Colon (tissue), 2 donors: Measurements from ENCODE around the gene RBFOX1.

Experiments
- FAIRE-seq: peaks from 2 replicates; lab custom pipeline; 2012; peaks lifted over from hg19 to GRCh38; lab: Jason Lieb, UNC
- donor health status: control.
- donor health status: control.

The RBFOX1 gene

GRCh38 chr16:7605812-7606211 is 273.2 kb downstream of the RBFOX1 start:
- FAIRE-seq = no peak

- no peak for FAIRE-seq
Measured at GRCh38 chr16:7612671-7613070, 280.0 kb downstream of the RBFOX1 start.

- no peak for FAIRE-seq
Measured at GRCh38 chr16:7613518-7613917, 280.9 kb downstream of the RBFOX1 start.

- FAIRE-seq = no peak
Measured at GRCh38 chr16:7614021-7614795, 281.6 kb downstream of the RBFOX1 start.

GRCh38 chr16:7615565-7615964 is 282.9 kb downstream of the RBFOX1 start:
- FAIRE-seq = no peak

- no peak for FAIRE-seq
Measured at GRCh38 chr16:7624871-7625766, 292.5 kb downstream of the RBFOX1 start.

GRCh38 chr16:7628981-7629380 is 296.3 kb downstream of the RBFOX1 start:
- no peak for FAIRE-seq

- no peak for FAIRE-seq
Measured at GRCh38 chr16:7629571-7629970, 296.9 kb downstream of the RBFOX1 start.

GRCh38 chr16:7637446-7637845 is 304.8 kb downstream of the RBFOX1 start:
- FAIRE-seq = no peak

GRCh38 chr16:7638306-7638705 is 305.7 kb downstream of the RBFOX1 start:
- no peak for FAIRE-seq

- no peak for FAIRE-seq
Measured at GRCh38 chr16:7640334-7640733, 307.7 kb downstream of the RBFOX1 start.

GRCh38 chr16:7644176-7644575 is 311.5 kb downstream of the RBFOX1 start:
- FAIRE-seq = no peak

- FAIRE-seq = no peak
Measured at GRCh38 chr16:7644811-7645210, 312.2 kb downstream of the RBFOX1 start.

- FAIRE-seq = no peak
Measured at GRCh38 chr16:7646821-7647500, 314.3 kb downstream of the RBFOX1 start.

GRCh38 chr16:7650431-7650830 is 317.8 kb downstream of the RBFOX1 start:
- FAIRE-seq = no peak

- FAIRE-seq = no peak
Measured at GRCh38 chr16:7651803-7652570, 319.3 kb downstream of the RBFOX1 start.

GRCh38 chr16:7653746-7654461 is 321.3 kb downstream of the RBFOX1 start:
- FAIRE-seq = no peak

- FAIRE-seq = no peak
Measured at GRCh38 chr16:7675628-7676027, 343.0 kb downstream of the RBFOX1 start.

- no peak for FAIRE-seq
Measured at GRCh38 chr16:7680296-7680695, 347.7 kb downstream of the RBFOX1 start.

GRCh38 chr16:7688811-7689210 is 356.2 kb downstream of the RBFOX1 start:
- FAIRE-seq = no peak

GRCh38 chr16:7689234-7689633 is 356.6 kb downstream of the RBFOX1 start:
- FAIRE-seq = no peak
